NCI-H774 (cell line): ENCODE results near the gene SLC15A4.
A peak's percentile ranks its signal among the peaks of the same experiment; 100 is the strongest.

ENCODE experiments used
- DNase-seq: peaks from one replicate; lab custom pipeline; 2025; lab: John Stamatoyannopoulos, UW

The SLC15A4 gene

DNA sequence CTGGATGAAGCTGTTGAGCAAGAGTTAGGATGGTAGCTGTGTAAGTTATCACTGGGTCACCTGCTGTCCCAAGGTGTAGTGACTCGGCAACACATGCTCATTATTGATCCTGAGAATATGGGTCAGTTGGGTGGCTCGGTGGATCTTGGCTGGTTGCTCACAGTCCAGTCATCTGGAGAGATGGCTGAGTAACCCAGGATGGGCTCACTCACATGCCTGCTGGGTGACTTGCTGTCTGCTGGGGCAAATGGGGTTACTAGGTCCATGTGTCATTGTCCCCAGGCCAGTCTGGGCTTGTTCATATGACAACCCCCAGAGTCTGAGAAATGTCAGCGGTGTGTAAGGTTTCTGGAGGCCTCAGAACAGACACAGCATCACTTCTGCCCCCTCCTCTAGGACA is 69.5 kb downstream of the SLC15A4 start:
- no peak for DNase-seq

DNA sequence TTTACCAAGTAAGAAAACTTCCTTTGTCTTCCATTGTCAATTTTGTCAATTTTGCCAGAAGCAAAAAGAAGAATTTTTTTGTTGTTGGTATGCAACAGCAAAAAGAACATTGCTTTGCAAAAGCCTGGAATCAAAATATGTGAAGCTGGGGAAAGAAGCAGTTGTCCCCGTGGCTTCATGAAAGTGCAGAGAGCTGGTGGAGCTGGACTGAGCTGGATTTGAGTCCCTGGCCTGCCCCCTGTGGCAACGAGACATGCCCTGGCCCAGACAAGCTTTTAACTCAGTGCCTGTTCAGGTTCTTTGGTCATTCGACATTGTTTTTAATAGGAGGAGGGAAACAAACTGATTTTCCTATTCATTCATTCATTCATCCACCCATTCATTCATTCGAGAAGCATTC is 70.3 kb downstream of the SLC15A4 start:
- no peak for DNase-seq

DNA sequence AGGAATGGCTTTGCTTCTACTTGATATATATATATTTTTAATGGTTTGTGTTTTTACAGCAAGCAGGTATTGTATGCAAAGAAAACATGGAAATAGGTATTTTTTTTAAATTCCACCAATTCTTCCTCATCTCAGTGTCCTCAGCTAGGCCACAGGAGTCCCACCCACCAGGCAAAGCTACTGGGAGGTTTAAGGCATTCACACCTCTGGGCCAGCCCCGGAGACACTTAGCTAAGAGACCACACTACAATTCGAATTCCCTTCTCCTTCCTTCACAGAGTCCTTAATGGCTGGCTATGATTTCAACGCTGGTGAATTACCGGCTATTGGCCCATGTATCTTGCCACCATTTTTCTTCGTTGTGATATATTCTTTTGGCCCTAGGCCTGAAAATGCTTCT is 71.4 kb downstream of the SLC15A4 start:
- DNase-seq, result no peak

DNA sequence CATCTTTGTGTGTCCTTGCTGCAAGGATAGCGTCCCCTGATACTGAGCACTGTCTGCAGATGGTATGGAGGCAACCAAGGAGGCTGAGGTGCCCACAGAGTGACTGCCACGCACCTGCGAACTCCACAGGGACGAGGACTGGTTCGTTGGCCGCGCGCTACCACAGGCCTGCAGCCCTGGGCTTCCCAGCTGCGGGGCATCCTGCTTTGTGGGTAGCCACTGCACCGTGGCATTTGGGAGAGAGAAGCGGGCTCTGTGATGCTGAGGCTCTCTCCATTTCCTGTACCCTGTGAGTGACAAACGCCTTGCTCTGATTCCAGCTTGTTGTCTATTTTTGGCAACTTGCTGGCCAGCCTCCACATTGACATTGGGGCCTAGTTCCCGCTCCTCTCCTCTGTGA is 76.3 kb downstream of the SLC15A4 start:
- DNase-seq, result no peak

DNA sequence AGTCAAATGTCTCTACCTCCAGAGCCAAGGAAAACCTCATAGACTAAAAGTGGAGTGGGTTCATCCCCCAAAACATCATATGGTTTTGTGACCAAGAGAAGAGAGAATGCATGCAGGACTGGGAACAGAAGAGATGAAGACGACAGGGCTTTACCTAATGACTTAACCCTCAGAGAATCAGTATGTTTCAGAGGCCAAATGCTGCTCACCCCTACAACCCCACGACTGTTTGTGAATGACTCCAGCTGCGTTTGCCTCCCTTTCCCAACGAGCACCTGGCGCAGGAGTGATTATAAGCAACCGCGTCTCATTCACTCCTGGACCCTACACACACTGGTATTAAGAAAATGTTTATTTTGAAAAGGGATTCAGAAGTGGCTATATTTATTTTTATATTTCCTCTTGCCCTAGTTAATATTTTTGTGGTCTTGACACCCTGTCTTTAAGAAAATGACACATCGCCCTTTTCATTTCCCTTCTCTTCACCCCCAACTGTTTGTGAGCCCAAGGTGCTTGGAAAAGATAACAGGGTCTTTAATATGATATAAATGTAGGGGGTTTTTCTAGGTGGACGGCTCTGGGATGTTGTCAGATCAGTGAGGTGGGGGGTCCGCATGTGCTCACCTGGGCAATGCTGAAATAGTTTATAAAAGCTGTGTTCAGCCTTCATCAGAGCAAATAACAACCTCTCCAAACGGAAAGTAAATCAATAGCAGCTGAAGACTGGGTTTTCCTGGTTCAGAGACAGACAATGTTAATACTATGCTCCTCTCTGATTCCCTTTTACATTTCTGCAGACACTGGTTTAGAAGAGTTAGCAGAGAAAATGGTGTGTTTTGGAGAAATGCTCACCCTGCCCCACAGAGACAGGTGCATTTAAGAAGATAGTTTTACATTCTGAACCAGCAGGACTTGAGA is 77.7 kb downstream of the SLC15A4 start:
- DNase-seq, result peak; percentile 47

DNA sequence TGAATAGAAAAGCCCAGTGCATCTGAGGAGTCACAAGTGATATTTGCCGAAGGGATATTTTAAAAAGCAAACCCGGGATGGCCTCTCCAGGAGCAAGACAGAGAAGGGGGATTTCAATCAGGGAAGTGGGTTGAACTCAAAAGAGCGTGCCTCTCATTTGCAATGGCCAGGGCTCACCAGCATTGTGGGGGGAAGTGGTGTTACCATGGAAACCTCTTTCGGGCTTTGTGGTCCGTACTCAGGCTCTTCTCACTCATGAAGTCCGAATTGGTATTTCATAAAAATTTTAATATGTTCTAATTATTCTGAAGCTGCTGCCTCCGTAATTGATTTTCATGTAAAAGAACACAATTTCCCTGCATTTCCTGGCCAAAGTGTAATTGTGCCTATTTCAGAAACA is 79.8 kb downstream of the SLC15A4 start:
- no peak for DNase-seq
